Measurements from ENCODE around the gene SLFN12L.

DNA sequence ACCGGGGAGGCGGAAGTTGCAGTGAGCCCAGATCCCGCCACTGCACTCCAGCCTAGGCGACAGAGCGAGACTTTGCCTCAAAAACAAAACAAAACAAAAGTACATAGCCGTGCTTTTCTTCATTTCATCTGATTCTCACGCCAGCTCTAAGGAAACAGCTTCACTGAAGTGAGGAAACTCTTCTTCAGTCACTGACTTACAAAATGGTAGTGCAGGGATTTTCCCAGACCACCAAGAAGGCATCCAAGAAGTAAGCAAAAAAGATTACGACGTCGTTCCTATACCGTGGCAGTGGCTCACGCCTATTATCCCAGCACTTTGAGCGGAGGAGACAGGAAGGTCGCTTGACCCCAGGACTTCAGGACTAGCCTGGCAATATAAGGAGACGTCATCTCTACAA, 48.5 kb downstream of the SLFN12L start:
- TF ChIP-seq, protein P1, sequence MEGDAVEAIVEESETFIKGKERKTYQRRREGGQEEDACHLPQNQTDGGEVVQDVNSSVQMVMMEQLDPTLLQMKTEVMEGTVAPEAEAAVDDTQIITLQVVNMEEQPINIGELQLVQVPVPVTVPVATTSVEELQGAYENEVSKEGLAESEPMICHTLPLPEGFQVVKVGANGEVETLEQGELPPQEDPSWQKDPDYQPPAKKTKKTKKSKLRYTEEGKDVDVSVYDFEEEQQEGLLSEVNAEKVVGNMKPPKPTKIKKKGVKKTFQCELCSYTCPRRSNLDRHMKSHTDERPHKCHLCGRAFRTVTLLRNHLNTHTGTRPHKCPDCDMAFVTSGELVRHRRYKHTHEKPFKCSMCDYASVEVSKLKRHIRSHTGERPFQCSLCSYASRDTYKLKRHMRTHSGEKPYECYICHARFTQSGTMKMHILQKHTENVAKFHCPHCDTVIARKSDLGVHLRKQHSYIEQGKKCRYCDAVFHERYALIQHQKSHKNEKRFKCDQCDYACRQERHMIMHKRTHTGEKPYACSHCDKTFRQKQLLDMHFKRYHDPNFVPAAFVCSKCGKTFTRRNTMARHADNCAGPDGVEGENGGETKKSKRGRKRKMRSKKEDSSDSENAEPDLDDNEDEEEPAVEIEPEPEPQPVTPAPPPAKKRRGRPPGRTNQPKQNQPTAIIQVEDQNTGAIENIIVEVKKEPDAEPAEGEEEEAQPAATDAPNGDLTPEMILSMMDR (IDR thresholded peaks at IDR 0.05), result no peak
- TF ChIP-seq POLR2AphosphoS5 (IDR thresholded peaks at IDR 0.05), result no peak
- TF ChIP-seq POLR2A (IDR thresholded peaks at IDR 0.05), result no peak

Measured in breast epithelium (tissue), 3 donors.